ENCODE measurements around the gene MYO7A. TPM values are rescaled to one million over a fixed set of nuclear protein-coding genes. Genes with fewer than 3 reads are reported as not detected.

Gene MYO7A
- total and polyA plus RNA-seq, 2 of the 8 experiments (the other 6 are each of a cell fraction or from before 2014, with no cell fraction given): 1.5 to 1.9 TPM

DNA sequence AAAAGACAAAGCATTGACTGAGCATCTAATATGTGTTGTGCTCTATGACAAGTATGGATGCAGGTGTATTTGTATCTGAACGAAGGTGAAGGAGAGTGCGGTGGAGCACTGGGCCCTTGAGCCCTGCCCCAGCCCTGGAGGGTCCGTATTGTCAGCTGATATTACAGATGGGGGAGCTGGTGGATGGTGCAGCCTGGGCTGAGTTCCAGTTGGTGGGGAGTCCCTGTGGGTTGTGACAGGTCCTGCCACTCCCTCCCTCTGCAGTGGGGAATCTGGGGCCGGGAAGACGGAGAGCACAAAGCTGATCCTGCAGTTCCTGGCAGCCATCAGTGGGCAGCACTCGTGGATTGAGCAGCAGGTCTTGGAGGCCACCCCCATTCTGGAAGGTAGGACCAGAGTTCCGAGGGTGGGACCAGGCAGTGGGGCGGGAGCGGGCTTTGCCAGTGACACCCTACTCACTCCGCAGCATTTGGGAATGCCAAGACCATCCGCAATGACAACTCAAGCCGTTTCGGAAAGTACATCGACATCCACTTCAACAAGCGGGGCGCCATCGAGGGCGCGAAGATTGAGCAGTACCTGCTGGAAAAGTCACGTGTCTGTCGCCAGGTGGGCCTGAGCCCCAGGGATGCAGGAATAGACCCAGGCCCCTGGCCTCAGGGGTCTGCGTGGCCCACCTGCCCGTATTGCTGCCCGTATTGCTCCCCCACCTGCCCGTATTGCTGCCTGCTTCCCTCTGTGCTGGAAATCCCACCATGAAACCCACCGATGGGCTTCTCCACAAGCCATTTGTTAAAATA lies 28.6 kb downstream of the MYO7A start:
- no peak overlapping the region for H3K14ac ChIP-seq (ENCODE audit: insufficient read length)
- no peak overlapping the region for H2BK12ac ChIP-seq (ENCODE audit: low read depth, low read length)
- no peaks in the 10 kb centered on the region for H3K27me3 ChIP-seq (replicated peaks in 1 of 4; ENCODE audit: control insufficient read depth in 3 of 4, extremely low read depth in 1 of 4, insufficient read depth in 3 of 4, low read length in 3 of 4)
- H4K91ac ChIP-seq (replicated peaks; ENCODE audit: insufficient read length, low read length): no peak overlapping the region
- H2BK15ac ChIP-seq (ENCODE audit: low read length): no peak overlapping the region
- no peak overlapping the region for H3K18ac ChIP-seq (ENCODE audit: extremely low read depth, low read length)
- H3K23ac ChIP-seq (ENCODE audit: insufficient read length): no peak overlapping the region
- FAIRE-seq (no peak), DNase-seq (ENCODE audit: low read depth in 1 of 2, low spot score in 2 of 2) (no peak)
- H3K36me3 ChIP-seq (ENCODE audit: control insufficient read depth in 2 of 4, insufficient read depth in 4 of 4, low read length in 3 of 4): no peaks in the 10 kb centered on the region; a peak in 1 of 8 replicates
- ChIA-PET POLR2A (ENCODE audit: partially characterized antibody) (no interaction called here), CTCF (ENCODE audit: partially characterized antibody) (interaction anchor here (0.6 to 16.2 kb wide), 11 partner anchors 11 to 83 kb away, joined by 3 to 104 read pairs (median 6); partner anchors contain the start of gene MYO7A)
- H3K9ac ChIP-seq (replicated peaks in 1 of 4; ENCODE audit: extremely low read depth in 1 of 4, low read depth in 3 of 4, low read length in 3 of 4): no peak overlapping the region
- no peak overlapping the region for H4K5ac ChIP-seq (ENCODE audit: insufficient read length, low read depth, low read length)
- no peak overlapping the region for H2AK5ac ChIP-seq (ENCODE audit: low read depth, low read length)
- no peak overlapping the region for H3K56ac ChIP-seq (replicated peaks; ENCODE audit: insufficient read length, low read depth, low read length)
- no peaks in the 10 kb centered on the region for H3K79me2 ChIP-seq (ENCODE audit: control insufficient read depth in 1 of 2, insufficient read depth in 2 of 2, low read length in 2 of 2)
- no peak overlapping the region for H2BK5ac ChIP-seq (ENCODE audit: low read depth, low read length)
- no peak overlapping the region for H2BK20ac ChIP-seq (ENCODE audit: low read length)
- H3K79me1 ChIP-seq (ENCODE audit: low read depth, low read length): no peaks in the 10 kb centered on the region
- H3K4ac ChIP-seq (replicated peaks; ENCODE audit: insufficient read length, low read depth, low read length): no peak overlapping the region
- H3K23me2 ChIP-seq (ENCODE audit: low read depth, low read length): no peaks in the 10 kb centered on the region
- H3K4me3 ChIP-seq (ENCODE audit: extremely low read depth in 1 of 4, insufficient read depth in 2 of 4, low read depth in 3 of 4, low read length in 4 of 4): no peak overlapping the region
- H4K20me1 ChIP-seq (replicated peaks in 1 of 2; ENCODE audit: control insufficient read depth in 1 of 2, insufficient read depth in 2 of 2, low read length in 2 of 2): no peaks in the 10 kb centered on the region
- H3K9me3 ChIP-seq (ENCODE audit: insufficient read depth in 2 of 2, low read depth in 1 of 2, low read length in 1 of 2): no peaks in the 10 kb centered on the region
- H3K4me2 ChIP-seq (ENCODE audit: insufficient read depth in 1 of 2, low read depth in 2 of 2, low read length in 2 of 2): no peak overlapping the region
- no peak overlapping the region for H2AFZ ChIP-seq (ENCODE audit: low read length)
- H3K27ac ChIP-seq (ENCODE audit: low read depth, low read length): no peak overlapping the region
- H3K4me1 ChIP-seq (replicated peaks in 1 of 4; ENCODE audit: control insufficient read depth in 3 of 4, insufficient read depth in 4 of 4, low read length in 3 of 4): no peaks in the 10 kb centered on the region; a peak in 1 of 7 replicates
- 90% methylated on average over 23 of the region's 26 CpGs; no CpG with 5 or more reads in 1 of the 2 experiments for WGBS, 2 experiments (ENCODE audit: extremely low coverage in 1 of 2, insufficient coverage in 1 of 2, insufficient read length in 1 of 2, insufficient replicate concordance in 2 of 2, low coverage in 1 of 2, low lambda C conversion rate in 2 of 2, missing lambda C conversion rate in 1 of 2)
- H2BK120ac ChIP-seq (replicated peaks; ENCODE audit: low read depth, low read length): no peak overlapping the region
- no peak overlapping the region for H4K8ac ChIP-seq (ENCODE audit: extremely low read depth, insufficient read depth, low read length)
- TF ChIP-seq TAF1 (IDR thresholded peaks at IDR 0.05; ENCODE audit: low read depth, low read length) (no peak), CEBPB (IDR thresholded peaks at IDR 0.05; ENCODE audit: low read depth, low read length) (no peak), NANOG (IDR thresholded peaks at IDR 0.05; ENCODE audit: insufficient read depth, low read depth, low read length, poor library complexity, severe bottlenecking) (no peak), HDAC6 (IDR thresholded peaks at IDR 0.05; ENCODE audit: low read depth, low read length) (no peak), EGR1 (IDR thresholded peaks at IDR 0.05; ENCODE audit: borderline replicate concordance, low read depth, low read length) (no peak), CBX8 (IDR thresholded peaks at IDR 0.05; ENCODE audit: borderline replicate concordance, low read depth, low read length) (no peak), JUN (IDR thresholded peaks at IDR 0.05; ENCODE audit: low read depth, low read length) (no peak), MAFK (IDR thresholded peaks at IDR 0.05; ENCODE audit: low read depth, low read length) (no peak), RAD21 (IDR thresholded peaks at IDR 0.05 in 1 of 2, conservative IDR thresholded peaks at IDR 0.05 in 1 of 2; ENCODE audit: low read depth in 2 of 2, low read length in 2 of 2) (no peak)
- TF ChIP-seq, protein P1, sequence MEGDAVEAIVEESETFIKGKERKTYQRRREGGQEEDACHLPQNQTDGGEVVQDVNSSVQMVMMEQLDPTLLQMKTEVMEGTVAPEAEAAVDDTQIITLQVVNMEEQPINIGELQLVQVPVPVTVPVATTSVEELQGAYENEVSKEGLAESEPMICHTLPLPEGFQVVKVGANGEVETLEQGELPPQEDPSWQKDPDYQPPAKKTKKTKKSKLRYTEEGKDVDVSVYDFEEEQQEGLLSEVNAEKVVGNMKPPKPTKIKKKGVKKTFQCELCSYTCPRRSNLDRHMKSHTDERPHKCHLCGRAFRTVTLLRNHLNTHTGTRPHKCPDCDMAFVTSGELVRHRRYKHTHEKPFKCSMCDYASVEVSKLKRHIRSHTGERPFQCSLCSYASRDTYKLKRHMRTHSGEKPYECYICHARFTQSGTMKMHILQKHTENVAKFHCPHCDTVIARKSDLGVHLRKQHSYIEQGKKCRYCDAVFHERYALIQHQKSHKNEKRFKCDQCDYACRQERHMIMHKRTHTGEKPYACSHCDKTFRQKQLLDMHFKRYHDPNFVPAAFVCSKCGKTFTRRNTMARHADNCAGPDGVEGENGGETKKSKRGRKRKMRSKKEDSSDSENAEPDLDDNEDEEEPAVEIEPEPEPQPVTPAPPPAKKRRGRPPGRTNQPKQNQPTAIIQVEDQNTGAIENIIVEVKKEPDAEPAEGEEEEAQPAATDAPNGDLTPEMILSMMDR (IDR thresholded peaks at IDR 0.05; ENCODE audit: control extremely low read depth in 1 of 3, insufficient read depth in 1 of 3, low read depth in 1 of 3, low read length in 3 of 3): no peak
